Measurements from ENCODE around the gene ZBTB11.

- TF ChIP-seq POLR2AphosphoS5 (IDR thresholded peaks at IDR 0.05; ENCODE audit: low read depth, low read length) (no peak), POLR2A (IDR thresholded peaks at IDR 0.05; ENCODE audit: low read depth, low read length) (no peak), SPI1 (IDR thresholded peaks at IDR 0.05; ENCODE audit: low read depth, low read length) (no peak)
Observed at GRCh38 chr3:101709126-101709525, 32.2 kb upstream of the ZBTB11 start.

All from GM12891 (cell line).